NCI-H748 treated with DMSO at 0.1 percent for 48 hours (cell line): ENCODE measurements around the gene DIAPH2.
"Not testable (repeated sequence)": the region's sequence is repeated elsewhere in the genome, so short reads cannot be mapped to it uniquely, and the experiment has no call there.

Source experiments
- DNase-seq: peaks from one replicate; lab custom pipeline; 2025; lab: John Stamatoyannopoulos, UW

DIAPH2 gene

DNA sequence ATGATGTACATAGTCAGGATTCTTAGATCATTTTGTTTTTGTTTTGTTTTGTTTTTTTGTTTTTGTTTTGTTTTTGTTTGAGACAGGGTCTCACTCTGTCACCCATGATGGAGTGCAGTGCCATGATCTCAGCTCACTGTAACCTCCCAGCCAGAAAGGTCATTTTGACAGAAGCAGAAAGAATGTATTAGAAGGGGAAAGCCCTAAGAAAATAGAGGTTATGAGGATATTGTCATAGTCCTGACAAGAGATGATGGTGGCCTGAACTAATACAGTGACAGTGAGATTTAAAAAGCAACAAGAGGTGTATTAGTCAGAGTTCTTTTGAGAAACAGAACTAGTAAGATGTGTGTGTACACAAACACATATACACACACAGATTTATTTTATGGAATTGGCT is 702.4 kb downstream of the DIAPH2 start:
- no peak for DNase-seq

DNA sequence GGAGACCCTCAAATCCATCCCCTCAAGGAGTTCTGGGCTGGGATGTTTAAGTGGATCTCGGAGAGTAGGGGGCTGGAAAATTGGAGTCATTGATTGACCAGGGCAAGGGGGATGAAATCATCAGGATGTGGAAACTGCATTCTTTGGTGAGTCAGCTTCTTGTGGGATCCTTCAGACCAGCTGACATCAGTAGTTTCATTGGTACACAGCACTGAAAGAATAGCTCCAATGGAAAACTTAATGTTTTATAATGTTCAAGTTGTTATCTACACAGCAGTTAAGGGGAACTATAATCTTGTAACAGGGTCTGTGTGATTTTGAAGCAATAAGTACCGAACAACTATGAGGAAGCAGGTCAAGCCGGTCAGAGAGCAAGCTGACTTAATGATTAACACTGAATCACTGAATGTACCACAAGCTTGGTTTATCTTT is 705.1 kb downstream of the DIAPH2 start:
- no peak for DNase-seq

DNA sequence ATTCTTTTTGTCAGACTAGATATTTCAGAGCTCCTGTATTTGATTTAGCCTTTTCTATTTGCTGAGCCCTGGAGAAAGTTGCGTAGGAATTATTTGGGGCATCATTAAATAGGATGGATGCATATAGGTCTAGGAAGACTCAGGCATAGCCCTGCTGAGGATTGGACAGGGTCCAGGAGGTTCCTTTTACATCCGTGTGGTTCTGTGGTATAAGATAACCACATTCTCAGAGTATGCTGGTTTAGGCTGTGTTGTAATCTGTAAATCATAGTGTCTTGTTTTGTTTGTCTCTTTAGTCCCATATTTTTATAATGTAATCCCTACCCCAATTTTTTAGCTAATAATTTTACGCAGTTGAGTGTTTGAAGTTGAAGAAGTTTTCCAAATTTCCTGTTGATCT is 712.7 kb downstream of the DIAPH2 start:
- DNase-seq = no peak

DNA sequence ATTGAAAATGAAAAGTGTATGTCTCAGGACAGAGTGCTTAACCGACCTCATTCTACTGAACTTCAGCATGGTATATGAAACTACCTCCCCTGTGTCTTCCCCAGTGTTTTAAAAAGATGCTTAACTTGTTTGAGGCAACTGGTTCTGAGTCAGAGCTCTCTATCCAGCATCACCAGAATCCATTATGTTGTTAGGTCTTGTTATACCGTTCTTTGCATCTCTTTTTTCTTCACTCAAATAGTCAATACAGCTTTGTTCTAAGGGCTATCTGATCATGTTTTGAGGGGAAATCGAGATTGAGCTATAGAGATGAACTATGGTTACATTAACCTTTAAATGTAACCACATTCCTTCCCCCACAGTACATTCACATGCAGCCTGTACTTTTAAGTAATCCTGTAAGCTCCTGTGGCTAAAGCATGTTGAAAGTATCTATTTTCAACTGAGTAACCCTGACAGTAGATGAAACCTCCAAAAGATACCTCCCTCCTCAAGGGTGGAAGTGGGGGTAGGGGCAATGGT is 713.4 kb downstream of the DIAPH2 start:
- DNase-seq = no peak

DNA sequence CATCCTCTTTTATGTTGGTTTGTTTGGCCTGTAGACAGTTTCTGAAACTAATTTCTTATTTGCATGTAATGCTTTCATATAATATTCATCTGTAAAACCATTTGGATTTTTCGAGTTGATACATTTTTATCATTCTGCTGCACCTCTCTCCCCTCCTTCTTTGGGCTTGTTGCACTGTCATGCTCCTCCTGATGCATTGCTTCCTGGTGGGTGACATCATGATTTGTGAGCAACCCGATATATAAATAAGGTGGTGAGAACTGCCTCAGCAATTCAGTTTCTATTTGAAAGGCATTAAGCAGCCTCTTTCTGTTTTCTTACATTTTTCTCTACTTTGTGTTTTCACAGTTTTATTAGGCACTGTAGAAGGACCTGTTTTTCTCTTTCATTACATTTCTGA is 714.8 kb downstream of the DIAPH2 start:
- no peak for DNase-seq

GRCh38 chrX:97400492-97400891 is 715.9 kb downstream of the DIAPH2 start:
- no peak for DNase-seq

DNA sequence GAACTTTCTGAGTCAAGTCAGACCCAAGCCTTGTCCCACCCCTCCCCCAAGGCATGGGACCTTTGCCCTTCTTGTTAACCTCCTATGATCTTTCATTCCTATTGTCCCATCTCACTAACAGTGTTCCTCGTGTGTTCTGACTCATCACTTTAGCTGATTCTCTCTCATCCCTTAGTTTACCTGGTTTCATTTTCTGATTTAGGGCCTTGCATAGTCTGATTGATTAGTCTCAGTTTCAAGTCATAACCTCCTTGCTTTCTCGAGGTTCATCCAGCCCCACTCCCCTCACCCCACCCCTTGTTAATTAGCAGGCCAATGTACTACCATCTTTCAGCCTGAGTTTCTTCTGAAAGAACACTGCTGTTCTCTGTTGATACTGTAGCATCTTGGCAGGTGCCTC is 716.5 kb downstream of the DIAPH2 start:
- no peak for DNase-seq

GRCh38 chrX:97401586-97402136 is 717.0 kb downstream of the DIAPH2 start:
- no peak for DNase-seq

GRCh38 chrX:97402333-97402732 is 717.7 kb downstream of the DIAPH2 start:
- DNase-seq = no peak

- DNase-seq = no peak
Measured at GRCh38 chrX:97402903-97403302, 718.3 kb downstream of the DIAPH2 start.

- DNase-seq = no peak
Measured at GRCh38 chrX:97405031-97405660, 720.5 kb downstream of the DIAPH2 start.

DNA sequence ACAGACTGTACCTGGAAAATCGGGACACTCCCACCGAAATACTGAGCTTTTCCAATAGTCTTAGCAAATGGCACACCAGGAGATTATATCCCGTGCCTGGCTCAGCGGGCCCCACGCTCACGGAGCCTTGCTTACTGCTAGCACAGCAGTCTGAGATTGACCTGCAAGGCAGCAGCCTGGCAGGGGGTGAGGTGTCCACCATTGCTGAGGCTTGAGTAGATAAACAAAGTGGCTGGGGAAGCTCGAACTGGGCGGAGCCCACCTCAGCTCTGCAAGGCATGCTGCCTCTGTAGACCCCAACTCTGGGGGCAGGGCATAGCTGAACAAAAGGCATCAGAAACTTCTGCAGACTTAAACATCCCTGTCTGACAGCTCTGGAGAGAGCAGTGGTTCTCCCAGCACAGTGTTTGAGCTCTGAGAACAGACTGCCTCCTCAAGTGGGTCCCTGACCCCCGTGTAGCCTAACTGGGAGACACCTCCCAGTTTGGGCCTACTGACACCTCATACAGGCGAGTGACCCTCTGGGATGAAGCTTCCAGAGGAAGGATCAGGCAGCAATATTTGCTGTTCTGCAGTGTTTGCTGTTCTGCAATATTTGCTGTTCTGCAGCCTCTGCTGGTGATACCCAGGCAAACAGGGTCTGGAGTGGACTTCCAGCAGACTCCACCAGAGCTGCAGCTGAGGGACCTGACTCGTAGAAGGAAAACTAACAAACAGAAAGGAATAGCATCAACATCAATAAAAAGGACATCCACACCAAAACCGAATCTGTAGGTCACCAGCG is 725.2 kb downstream of the DIAPH2 start:
- not testable (repeated sequence) for DNase-seq

GRCh38 chrX:97416461-97416860 is 731.8 kb downstream of the DIAPH2 start:
- DNase-seq = no peak

DNA sequence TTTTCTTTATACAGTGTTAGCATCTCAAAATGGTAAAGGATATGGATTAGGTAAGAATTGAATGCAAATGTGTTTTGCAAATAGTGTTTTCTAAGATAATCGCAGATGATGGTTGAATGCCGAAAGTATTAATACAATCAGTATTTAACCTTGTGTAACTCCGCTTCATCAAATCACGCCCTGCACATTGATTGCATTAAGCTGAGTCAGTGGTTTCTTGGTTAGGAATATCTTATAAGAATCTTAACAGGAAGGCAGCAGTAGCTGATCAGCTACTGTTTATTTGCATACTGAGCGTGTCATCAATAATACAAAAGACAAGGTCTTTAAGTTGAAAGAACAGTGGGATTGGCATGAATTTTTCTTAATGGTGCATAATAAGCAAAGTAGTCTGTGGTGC is 744.5 kb downstream of the DIAPH2 start:
- DNase-seq = no peak

- no peak for DNase-seq
Measured at GRCh38 chrX:97431281-97431680, 746.6 kb downstream of the DIAPH2 start.

- no peak for DNase-seq
Measured at GRCh38 chrX:97446298-97446882, 761.7 kb downstream of the DIAPH2 start.

- no peak for DNase-seq
Measured at GRCh38 chrX:97447306-97447705, 762.7 kb downstream of the DIAPH2 start.

- DNase-seq = no peak
Measured at GRCh38 chrX:97452283-97452682, 767.6 kb downstream of the DIAPH2 start.

DNA sequence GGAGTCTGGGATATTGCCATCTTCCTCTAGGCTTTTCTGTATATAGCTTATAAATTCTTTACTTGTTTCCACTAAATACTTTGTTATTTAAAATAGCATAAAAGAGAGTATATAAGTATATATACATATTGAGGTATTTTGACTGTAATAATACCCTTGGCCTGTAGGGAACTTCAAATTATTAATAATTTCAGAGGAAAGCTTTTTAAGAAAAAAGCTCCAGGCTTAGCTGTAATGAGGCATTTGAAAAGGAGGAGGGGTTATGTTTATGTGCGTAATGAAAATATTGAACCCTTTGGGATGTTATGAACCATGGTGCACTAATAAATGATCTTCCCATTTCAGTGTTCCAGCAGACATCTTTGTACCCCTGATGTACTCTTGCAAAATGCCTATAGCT is 777.1 kb downstream of the DIAPH2 start:
- no peak for DNase-seq

GRCh38 chrX:97471071-97471470 is 786.4 kb downstream of the DIAPH2 start:
- DNase-seq = no peak

GRCh38 chrX:97474933-97475332 is 790.3 kb downstream of the DIAPH2 start:
- DNase-seq = no peak

DNA sequence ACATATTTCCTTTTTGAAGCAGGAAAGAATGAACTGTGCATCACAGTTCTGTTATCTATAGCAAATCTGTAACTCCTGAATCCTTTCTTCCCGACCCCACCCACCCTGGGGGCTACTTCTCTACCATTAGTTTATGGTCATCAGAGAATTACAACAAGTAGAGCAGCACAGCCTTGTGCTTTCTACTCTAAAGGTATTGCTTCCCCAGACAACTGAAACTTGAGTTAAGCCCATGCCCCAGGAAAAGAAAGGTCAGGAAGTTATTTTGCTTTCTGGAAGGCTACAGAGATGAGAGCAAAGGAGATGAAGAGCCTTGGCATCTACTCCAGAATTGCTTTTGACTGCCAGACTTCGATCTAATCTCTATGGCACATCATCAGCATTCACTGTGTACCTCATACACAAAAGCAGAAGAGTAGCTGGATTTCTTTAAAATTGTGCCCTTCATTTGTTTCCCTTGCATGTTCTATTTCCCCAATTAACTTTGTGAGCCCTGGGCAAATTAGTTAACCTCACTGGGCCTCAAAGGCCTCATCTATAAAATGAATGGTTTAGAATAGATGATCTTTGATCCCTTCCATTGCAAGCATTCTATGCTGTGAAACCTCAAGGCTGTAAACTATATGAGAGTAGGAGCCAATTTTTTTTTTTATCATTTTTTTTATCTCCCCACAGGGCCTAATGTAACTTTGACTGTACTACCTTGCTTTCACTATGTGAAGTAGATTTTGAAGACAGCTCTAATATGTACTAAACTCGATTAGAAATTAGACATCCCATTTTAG is 794.7 kb downstream of the DIAPH2 start:
- no peak for DNase-seq
